Measurements from ENCODE around the gene KIF26A. TPM values are rescaled to one million over a fixed set of nuclear protein-coding genes. Genes with fewer than 3 reads are reported as not detected.

Gene KIF26A
- total and polyA plus RNA-seq, 2 experiments from 2014 or later: 3.5 to 5.0 TPM

DNA sequence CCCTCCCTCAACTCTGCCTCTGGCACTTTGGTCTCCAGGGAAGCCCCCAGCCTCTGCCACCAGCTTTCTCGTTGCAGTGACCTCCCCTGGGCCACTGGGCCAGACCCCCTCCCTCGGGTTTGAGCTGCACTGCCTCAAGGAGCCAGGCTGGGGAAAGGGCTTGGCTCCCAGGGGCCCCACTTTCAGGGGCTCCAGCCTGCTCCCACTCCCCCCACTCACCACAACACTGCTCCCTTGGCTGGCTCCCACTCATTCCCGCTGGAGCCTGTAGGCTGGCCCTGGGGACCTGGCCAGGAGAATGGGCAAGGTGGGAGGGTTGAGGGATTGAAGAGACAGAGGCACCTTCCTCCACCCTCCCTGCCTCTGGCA is 19.3 kb upstream of the KIF26A start:
- Histone ChIP-seq H3K4me3 (no peak overlapping the region), H3K27me3 (peaks cover 18% of the 10 kb centered on the region), H3K4me2 (no peak overlapping the region), H2AFZ (no peak overlapping the region), H3K9me2 (replicated peaks; ENCODE audit: insufficient read depth) (no peaks in the 10 kb centered on the region), H3K9me3 (ENCODE audit: low read depth) (no peaks in the 10 kb centered on the region), H3K79me2 (no peaks in the 10 kb centered on the region), H3K27ac (no peak overlapping the region), H4K20me1 (ENCODE audit: insufficient read depth, poor library complexity, severe bottlenecking) (no peaks in the 10 kb centered on the region), H3K36me3 (replicated peaks; ENCODE audit: insufficient read depth, low read depth) (no peaks in the 10 kb centered on the region), H3K4me1 (ENCODE audit: insufficient read depth) (peaks cover 15% of the 10 kb centered on the region)
- WGBS (ENCODE audit: low lambda C conversion rate, missing lambda C conversion rate): 90% methylated on average over 3 of the region's 3 CpGs
- DNase-seq (ENCODE audit: low spot score): no peak
- TF ChIP-seq, protein P1, sequence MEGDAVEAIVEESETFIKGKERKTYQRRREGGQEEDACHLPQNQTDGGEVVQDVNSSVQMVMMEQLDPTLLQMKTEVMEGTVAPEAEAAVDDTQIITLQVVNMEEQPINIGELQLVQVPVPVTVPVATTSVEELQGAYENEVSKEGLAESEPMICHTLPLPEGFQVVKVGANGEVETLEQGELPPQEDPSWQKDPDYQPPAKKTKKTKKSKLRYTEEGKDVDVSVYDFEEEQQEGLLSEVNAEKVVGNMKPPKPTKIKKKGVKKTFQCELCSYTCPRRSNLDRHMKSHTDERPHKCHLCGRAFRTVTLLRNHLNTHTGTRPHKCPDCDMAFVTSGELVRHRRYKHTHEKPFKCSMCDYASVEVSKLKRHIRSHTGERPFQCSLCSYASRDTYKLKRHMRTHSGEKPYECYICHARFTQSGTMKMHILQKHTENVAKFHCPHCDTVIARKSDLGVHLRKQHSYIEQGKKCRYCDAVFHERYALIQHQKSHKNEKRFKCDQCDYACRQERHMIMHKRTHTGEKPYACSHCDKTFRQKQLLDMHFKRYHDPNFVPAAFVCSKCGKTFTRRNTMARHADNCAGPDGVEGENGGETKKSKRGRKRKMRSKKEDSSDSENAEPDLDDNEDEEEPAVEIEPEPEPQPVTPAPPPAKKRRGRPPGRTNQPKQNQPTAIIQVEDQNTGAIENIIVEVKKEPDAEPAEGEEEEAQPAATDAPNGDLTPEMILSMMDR (IDR thresholded peaks at IDR 0.05; ENCODE audit: poor library complexity): no peak
- TF ChIP-seq EZH2 (IDR thresholded peaks at IDR 0.05; ENCODE audit: borderline replicate concordance) (no peak), EZH2phosphoT487 (IDR thresholded peaks at IDR 0.05; ENCODE audit: low read depth, severe bottlenecking, unreplicated experiment) (no peak)

DNA sequence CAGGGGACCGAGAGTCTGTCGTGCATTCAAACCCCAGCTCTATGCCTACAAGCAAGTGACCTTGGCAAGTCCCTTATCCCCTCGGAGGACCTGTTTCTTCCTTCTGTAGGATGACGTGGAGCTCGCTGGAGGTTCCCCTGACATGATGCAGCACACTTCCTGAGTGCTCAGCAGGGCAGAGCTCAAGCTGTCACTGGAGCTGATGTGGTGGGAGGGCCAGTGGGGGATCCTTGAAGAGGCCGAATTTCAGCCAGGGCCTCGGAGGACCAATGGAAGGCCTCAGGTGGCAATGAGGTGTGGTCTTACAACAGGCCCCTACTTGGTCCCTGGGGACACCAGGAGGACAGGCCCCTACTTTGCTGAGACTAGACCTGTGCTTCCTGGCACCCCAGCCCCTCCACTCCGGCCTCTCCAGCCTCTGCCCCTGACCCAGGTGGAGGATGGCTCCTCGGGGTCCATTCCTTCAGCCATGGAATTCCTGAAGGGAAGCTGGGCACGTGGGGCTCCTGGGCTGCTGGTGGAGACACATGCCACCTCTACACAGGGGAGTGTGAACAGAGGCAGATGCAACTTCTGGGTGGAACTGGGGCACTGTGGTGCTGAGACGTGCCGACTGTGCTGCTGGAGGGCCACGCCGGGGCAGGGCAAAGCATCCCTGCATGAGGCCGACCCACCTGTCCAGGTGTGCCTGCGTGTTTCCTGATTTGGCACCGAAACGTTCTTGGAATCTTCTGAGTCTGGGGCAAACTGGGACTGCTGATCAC is 18.7 kb upstream of the KIF26A start:
- Histone ChIP-seq H3K36me3 (replicated peaks; ENCODE audit: insufficient read depth, low read depth) (no peaks in the 10 kb centered on the region), H3K9me2 (replicated peaks; ENCODE audit: insufficient read depth) (no peaks in the 10 kb centered on the region), H3K27me3 (peaks cover 18% of the 10 kb centered on the region), H4K20me1 (ENCODE audit: insufficient read depth, poor library complexity, severe bottlenecking) (no peaks in the 10 kb centered on the region), H3K4me1 (ENCODE audit: insufficient read depth) (peaks cover 15% of the 10 kb centered on the region), H2AFZ (no peak overlapping the region), H3K4me3 (no peak overlapping the region), H3K27ac (no peak overlapping the region), H3K79me2 (no peaks in the 10 kb centered on the region), H3K9me3 (ENCODE audit: low read depth) (no peaks in the 10 kb centered on the region), H3K4me2 (no peak overlapping the region)
- no peak for DNase-seq (ENCODE audit: low spot score)
- TF ChIP-seq EZH2phosphoT487 (IDR thresholded peaks at IDR 0.05; ENCODE audit: low read depth, severe bottlenecking, unreplicated experiment) (no peak), EZH2 (IDR thresholded peaks at IDR 0.05; ENCODE audit: borderline replicate concordance) (no peak)
- TF ChIP-seq, protein P1 (IDR thresholded peaks at IDR 0.05; ENCODE audit: poor library complexity): no peak
- 77% methylated on average over 18 of the region's 18 CpGs for WGBS (ENCODE audit: low lambda C conversion rate, missing lambda C conversion rate)

DNA sequence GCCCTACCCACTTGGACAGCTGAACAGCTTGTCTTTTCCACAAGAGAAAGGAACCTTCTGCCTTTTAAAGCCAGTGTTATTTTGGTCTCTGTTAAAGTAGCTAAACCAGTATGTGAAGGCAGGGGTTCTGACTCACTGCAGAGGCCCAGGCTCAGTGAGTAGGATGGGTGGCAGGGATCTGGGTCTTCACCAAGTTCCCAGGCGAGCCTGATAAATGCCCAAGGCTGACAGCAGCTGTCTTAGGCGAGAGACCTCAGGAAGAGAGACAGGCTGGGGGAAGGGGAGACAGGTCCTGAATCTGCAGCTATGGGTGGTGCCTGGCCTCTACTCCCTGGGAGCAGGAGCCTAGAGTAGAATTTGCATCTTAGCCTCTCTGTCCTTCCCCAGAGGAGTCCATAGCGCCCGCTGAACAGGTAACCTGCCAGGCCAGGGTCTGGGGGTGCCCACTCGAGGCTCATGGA is 18.1 kb upstream of the KIF26A start:
- no peaks in the 10 kb centered on the region for H4K20me1 ChIP-seq (ENCODE audit: insufficient read depth, poor library complexity, severe bottlenecking)
- H3K9me3 ChIP-seq (ENCODE audit: low read depth): no peaks in the 10 kb centered on the region
- H3K27ac ChIP-seq: no peak overlapping the region
- H3K9me2 ChIP-seq (replicated peaks; ENCODE audit: insufficient read depth): no peaks in the 10 kb centered on the region
- no peak overlapping the region for H3K4me2 ChIP-seq
- TF ChIP-seq EZH2phosphoT487 (IDR thresholded peaks at IDR 0.05; ENCODE audit: low read depth, severe bottlenecking, unreplicated experiment) (no peak), EZH2 (IDR thresholded peaks at IDR 0.05; ENCODE audit: borderline replicate concordance) (no peak)
- TF ChIP-seq, protein P1 (IDR thresholded peaks at IDR 0.05; ENCODE audit: poor library complexity): no peak
- H3K27me3 ChIP-seq: peaks cover 18% of the 10 kb centered on the region
- no peak overlapping the region for H2AFZ ChIP-seq
- no peaks in the 10 kb centered on the region for H3K79me2 ChIP-seq
- peaks cover 15% of the 10 kb centered on the region for H3K4me1 ChIP-seq (ENCODE audit: insufficient read depth)
- H3K4me3 ChIP-seq: no peak overlapping the region
- WGBS (ENCODE audit: low lambda C conversion rate, missing lambda C conversion rate): 76% methylated on average over 5 of the region's 5 CpGs
- no peak for DNase-seq (ENCODE audit: low spot score)
- H3K36me3 ChIP-seq (replicated peaks; ENCODE audit: insufficient read depth, low read depth): no peaks in the 10 kb centered on the region

All from hepatocyte (in vitro differentiated cells).